Anterior cingulate cortex (tissue), 58 donors: ENCODE data around the gene GPR15LG.

Experiments
- DNase-seq, 58 donors: peaks; one replicate each; lab custom pipeline; 2025; lab: John Stamatoyannopoulos, UW

Gene GPR15LG

DNA sequence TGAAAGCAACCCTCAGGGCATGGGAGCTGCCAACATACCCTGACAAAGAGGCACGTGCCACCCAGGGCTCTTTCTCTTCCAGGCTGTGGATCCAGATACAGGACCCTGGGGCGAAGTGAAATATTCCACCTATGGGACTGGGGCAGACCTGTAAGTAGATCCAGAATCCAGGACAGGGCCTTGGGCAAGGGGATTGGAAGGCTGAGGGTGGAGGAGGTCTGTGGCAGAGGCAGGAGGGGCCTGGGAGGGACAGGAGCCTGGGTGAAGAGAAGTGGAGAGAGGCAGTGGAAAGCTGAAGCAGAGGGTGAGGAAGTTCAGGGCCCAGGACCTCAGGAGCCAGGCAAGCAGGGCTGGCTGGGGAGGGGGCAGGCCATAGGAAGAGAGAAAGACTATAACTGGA is 38.0 kb downstream of the GPR15LG start:
- no peak for DNase-seq

DNA sequence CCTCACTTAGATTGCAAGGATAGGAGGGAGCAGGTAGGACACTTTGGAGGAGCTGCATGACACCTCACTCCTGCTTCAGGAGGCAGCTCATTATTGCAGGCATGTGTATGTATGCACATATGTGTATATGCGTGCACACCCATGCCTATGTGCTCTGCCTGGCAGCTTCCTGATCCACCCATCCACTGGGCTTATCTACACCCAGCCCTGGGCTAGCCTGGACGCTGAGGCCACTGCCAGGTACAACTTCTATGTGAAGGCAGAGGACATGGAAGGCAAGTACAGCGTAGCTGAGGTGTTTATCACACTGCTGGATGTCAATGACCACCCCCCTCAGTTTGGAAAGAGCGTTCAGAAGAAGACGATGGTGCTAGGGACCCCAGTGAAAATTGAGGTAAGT is 38.4 kb downstream of the GPR15LG start:
- no peak for DNase-seq

- no peak for DNase-seq
Observed at GRCh38 chr10:84213076-84213475, 39.5 kb downstream of the GPR15LG start.

GRCh38 chr10:84214046-84214572 is 40.5 kb downstream of the GPR15LG start:
- no peak for DNase-seq

DNA sequence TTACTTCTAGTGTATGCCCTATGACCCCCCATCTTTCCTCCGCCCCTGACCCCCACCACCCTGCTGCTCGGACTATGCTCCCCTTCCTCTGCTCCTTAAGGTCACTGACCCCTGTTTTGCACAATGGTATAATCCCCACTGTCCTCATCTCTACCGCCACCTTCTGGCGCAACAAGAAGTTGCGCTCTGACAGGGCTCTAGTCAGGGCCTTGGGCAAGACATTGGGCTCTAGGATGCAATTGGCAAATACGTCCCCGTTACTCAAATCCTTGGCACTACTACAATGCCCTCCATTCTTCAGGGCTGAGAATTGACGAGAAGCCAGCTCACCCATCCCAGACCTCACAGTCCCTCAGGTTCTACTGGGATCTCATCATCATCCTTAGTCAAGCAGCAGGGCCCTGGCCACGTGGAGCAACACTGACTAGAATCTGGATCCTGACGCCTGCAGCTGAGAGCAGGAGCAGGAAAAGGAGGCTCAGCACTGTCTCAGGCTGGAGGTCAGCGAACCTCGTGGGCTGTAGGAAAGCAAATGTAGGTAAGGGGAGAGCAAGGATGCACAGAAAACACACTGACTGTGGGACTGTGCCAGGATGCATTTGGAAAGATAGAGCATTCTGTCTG is 41.1 kb downstream of the GPR15LG start:
- DNase-seq: peak in 9 of 58 donors; percentile 5 to 45 (median 16)

- DNase-seq: no peak
Observed at GRCh38 chr10:84216834-84217233, 43.2 kb downstream of the GPR15LG start.

DNA sequence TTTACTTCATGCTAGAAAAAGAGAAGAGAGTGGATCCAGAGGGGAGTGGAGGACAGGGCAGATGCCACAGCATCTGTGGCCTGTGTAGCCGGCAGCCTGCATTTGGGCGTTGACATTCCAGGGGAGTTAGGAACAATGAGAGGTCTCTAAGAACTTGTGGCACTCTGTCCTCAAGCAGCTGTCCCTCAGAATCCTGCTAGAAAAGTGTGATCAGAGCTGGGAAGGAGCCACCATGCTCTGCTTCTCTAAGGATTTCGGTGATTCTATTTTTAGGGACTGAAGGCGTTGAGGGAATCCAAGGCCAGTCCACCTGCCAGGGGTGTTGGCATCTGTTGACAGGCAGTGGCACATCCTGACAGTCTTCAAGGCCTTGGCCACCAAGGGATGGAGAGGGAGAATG is 44.1 kb downstream of the GPR15LG start:
- no peak for DNase-seq

DNA sequence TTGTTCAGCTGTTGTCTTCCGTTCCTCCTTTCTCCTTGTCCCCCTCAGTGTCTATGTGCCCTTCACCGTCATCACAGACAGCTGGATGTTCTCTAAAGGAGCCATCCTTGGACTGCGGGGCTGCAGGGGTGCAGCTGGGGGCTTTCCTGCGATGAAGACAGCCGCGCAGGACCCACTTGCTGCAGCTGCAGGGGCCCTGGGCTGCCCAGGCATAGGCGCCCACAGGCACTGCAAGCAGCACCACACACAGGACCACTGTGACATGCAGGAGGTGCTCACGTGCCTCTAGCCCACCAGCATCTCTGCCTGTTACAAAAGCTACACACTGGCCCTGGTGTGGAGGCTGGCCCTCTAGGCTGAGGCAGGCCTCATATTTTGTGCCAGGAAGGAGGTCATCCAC is 48.3 kb downstream of the GPR15LG start:
- no peak for DNase-seq

DNA sequence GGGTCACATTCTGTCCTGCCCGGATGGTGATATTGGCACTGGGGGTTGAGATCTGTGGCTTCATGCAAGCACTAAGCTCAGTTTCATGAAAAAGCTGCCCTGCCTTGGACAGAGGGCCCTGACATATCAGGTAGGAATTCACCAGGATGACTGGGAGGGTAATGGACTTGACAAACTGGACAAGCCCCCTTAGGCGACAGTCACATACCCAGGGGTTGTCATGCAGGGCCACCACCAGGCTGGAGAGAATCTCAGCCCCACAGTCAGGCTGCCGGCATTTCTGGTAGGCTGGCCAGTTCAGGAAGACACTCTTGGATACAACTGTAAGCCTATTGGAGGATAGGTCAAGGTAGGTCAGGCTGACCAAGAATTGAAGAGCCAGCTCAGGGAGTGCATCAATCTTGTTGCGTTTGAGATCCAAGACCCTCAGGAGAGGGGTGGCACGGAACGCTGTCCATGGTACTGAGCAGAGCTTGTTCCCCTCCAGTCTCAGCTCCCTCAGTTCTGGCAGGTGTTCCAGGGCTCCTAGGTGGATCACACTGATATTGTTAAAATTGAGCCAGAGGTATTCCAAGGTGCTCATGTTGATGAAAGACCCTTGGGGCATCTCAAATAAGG is 50.9 kb downstream of the GPR15LG start:
- no peak for DNase-seq

DNA sequence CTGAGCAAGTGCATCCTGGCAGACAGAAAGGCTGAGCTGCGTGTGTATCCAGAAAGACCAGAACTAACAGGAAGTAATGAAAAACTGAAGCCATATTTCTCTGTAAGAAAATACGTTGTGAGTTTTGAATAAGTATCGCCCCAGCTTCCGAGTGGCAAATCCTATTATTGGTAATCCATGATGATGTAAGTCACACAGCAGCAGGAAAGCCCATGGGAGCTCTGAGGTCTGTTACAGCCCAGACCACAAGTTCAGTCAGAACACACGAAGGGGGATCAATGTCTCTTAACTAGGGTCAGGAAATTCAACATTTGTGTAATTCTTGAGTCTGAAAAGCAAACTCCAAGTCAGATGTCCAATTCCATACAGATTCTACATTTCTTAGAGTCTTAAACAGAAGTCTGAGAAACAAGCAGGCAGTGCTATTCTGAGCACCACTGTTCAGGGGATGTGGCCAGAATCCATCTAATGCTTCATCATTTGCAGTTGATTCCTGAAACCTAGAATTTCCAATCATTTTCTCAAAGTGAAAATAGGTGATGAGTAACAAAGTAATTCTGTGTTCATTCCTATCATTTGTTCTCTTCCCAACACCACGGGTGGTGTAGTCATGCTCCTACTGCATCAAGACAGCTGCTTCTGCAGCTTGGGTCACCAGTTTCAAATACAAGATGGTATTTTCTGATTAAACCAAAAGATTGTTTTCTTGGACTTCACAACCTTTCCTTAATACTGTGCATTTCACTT is 52.0 kb downstream of the GPR15LG start, which contains the start of gene LRIT2:
LRIT2 (minus strand) TSS at position 118 of the 747 bp plus-strand sequence; CDS start at position 94, 24 bp downstream.
- no peak for DNase-seq

- DNase-seq: no peak
Observed at GRCh38 chr10:84226616-84227015, 53.0 kb downstream of the GPR15LG start.

DNA sequence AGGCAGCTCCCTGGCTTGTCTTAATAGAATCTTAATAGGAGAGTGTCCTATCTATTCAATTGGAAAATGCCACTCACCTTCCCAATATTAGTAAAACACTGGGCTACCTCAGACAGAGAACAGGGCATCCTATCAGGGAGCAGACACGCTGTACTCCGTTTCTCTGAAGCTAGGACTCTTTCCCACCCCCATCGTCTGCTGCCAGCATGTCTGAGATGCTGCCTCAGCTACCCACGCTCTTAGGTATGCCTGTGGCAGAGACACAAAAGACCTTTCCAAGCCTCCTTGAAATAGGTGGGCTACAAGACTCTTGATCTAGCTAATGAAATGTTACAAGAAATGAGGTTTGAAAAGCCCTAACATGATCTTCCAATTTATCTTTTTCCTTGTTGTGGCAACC is 54.2 kb downstream of the GPR15LG start:
- DNase-seq: no peak

DNA sequence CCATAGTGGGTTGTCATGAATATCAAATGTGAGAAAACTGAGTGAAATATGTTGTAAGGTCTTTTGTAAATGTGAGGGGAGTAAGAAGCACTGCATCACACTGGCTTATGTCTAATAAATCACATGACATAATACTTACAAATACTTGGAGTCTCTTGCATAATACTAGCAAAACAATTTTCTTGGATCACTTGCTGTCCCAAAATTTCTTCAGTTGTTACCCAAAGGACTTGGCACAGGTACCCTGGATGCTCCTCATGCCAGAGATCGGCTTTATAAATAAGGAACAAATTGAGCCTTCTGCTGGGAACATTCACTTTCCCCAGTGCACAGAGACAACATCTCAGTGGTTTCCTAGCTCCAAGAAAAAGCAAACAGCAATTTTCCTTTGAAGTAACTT is 56.8 kb downstream of the GPR15LG start:
- DNase-seq: peak in 3 of 58 donors; percentile 11 to 20 (median 18)

DNA sequence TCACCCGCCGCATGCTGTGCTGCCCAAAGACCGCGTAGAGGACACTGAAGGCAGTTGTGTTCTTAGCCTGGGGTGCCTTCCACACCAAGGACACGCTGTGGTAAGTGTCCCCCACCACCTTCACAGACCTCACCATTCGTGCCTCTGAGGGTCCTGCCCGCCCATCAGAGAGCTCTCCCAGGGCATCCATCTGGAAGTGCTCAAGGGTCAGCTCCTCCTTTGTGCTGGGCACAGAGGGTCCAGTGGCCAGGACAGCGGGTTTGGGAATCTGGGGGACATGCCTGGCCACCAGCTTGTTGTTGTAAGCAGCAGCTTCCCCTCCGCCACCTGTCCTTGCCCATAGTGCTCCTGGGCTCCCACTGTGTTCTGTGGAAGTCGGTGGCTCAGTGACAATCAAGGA is 58.8 kb downstream of the GPR15LG start:
- no peak for DNase-seq

GRCh38 chr10:84233940-84234339 is 60.3 kb downstream of the GPR15LG start:
- DNase-seq: no peak

DNA sequence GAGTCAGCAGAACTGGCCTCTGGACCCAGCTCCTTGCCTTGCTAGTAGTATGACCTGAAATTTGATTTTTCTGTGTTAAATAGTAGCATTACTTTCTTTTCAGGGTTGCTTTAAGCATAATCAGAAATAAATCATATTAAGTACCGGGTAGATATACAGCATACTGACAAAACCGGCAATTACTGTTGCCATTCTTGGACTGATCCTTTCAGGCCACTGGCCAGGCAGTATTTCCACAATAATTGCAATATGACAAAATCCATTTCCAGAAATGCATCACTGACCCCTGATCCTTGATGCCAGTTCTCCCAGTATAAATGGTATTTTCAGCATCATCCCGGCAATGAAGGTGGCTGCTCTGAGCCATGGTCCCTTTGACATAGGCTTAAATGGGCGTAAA is 60.9 kb downstream of the GPR15LG start:
- no peak for DNase-seq
